Natural killer cell (primary cell): ENCODE measurements around the gene C6orf132. TPM values are rescaled to one million over a fixed set of nuclear protein-coding genes. Genes with fewer than 3 reads are reported as not detected.

ENCODE experiments used
- ATAC-seq, 3 donors: fragments of 150-1000 bp in 2 of 3; fragments of 200-7000 bp in 1 of 3; cut with Tn5 transposase; 1 replicate in 1 of 3; 2 replicates in 2 of 3; pipeline ENCODE4 v1.10.0; 2021; ENCODE audit warnings: mild to moderate bottlenecking in 2 of 3, moderate library complexity in 2 of 3
- DNase-seq, 2 donors: peaks; one replicate each; pipeline versions ENCODE4 v3.0.0 to v3.0.0-alpha.2; 2013 to 2021; ENCODE audit warnings: mixed read lengths in 1 of 2
- H3K27ac ChIP-seq: one replicate; pipeline ENCODE4 v1.5.1; 2013; ENCODE audit warnings: mild to moderate bottlenecking, low read length
- H3K27me3 ChIP-seq: one replicate; pipeline ENCODE4 v1.6.1; 2013; ENCODE audit warnings: low read length; ENCODE audit not compliant: control insufficient read depth, insufficient read depth
- H3K36me3 ChIP-seq: one replicate; pipeline ENCODE4 v1.6.1; 2013; ENCODE audit warnings: low read length; ENCODE audit not compliant: control insufficient read depth, insufficient read depth
- H3K4me1 ChIP-seq: one replicate; pipeline ENCODE4 v1.6.1; 2013; ENCODE audit warnings: low read length; ENCODE audit not compliant: control insufficient read depth, insufficient read depth
- H3K4me3 ChIP-seq: one replicate; pipeline ENCODE4 v1.5.1; 2013; ENCODE audit warnings: low read length
- H3K9me3 ChIP-seq: one replicate; pipeline ENCODE4 v1.6.1; 2013; ENCODE audit warnings: low read length; ENCODE audit not compliant: control insufficient read depth, insufficient read depth
- H3K27ac Mint-ChIP-seq, 2 donors: one replicate each; pipeline ENCODE4 v1.8.0; 2022; ENCODE audit warnings: mild to moderate bottlenecking in 2 of 2, mixed read lengths in 2 of 2, moderate library complexity in 1 of 2
- H3K27me3 Mint-ChIP-seq, 2 donors: one replicate each; pipeline ENCODE4 v1.8.0; 2022; ENCODE audit warnings: low read depth in 2 of 2, mixed read lengths in 2 of 2
- H3K36me3 Mint-ChIP-seq: one replicate; pipeline ENCODE4 v1.8.0; 2022; ENCODE audit warnings: mixed read lengths
- H3K4me1 Mint-ChIP-seq, 2 donors: one replicate each; pipeline ENCODE4 v1.8.0; 2022; ENCODE audit warnings: mixed read lengths in 2 of 2
- H3K4me3 Mint-ChIP-seq: one replicate; pipeline ENCODE4 v1.8.0; 2022; ENCODE audit warnings: mild to moderate bottlenecking, moderate library complexity, mixed read lengths
- H3K9me3 Mint-ChIP-seq, 2 donors: one replicate each; pipeline ENCODE4 v1.8.0; 2022; ENCODE audit warnings: mixed read lengths in 2 of 2
- WGBS: methylation state at CpG from one replicate; pipeline ENCODE4 v1.1.7; 2013; ENCODE audit warnings: missing lambda C conversion rate; ENCODE audit not compliant: insufficient coverage; 5-methylcytosine and 5-hydroxymethylcytosine counted together
- intact Hi-C: fragments of 100-400 bp; cut with micrococcal nuclease; formaldehyde crosslinking; loops from one replicate; pipeline ENCODE4 v1.14.2; 2022
- total RNA-seq, 4 donors: library from RNA; stranded (reverse); fragments of 120-200 nt in 1 of 4; gene quantifications; one replicate each; pipeline versions ENCODE4 v1.2.3 to v1.2.4, GENCODE V29; 2013 to 2022
- TF ChIP-seq, protein P1 (sequence below): fragments of 200-600 bp; IDR thresholded peaks from one replicate; pipeline ENCODE4 v1.8.0; 2022; ENCODE audit warnings: antibody characterized with exemption

C6orf132 gene
- total RNA-seq, 3 donors from 2014 or later (not counting 1 experiment from before 2014, with no cell fraction given) = 0.05 to 0.15 (median 0.14) TPM

DNA sequence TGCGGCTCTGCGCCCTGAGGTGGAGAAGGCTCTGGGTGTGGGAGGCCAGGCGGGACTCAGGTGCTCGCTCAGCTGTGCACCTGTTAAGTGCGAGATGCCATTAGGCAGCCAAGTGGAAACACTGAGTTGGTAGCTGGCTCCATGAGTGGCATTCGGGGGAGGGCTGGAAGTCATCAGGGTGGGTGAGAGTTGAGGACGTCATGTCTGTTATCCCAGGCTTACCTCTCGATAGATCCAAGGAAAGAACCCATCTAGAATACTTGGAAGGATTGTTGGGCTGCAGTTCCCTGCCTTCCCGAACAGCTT lies 50.7 kb downstream of the C6orf132 start:
- H3K4me1 ChIP-seq = no peaks in the 10 kb centered on the region
- H3K4me3 ChIP-seq = no peak overlapping the region
- no peak overlapping the region for H3K4me3 Mint-ChIP-seq
- no peak overlapping the region for H3K27ac Mint-ChIP-seq
- no peaks in the 10 kb centered on the region for H3K9me3 ChIP-seq
- intact Hi-C loops = no loop called here
- peaks cover 3% of the 10 kb centered on the region for H3K36me3 ChIP-seq
- H3K9me3 Mint-ChIP-seq = no peaks in the 10 kb centered on the region
- no peak for ATAC-seq
- no peak overlapping the region for H3K27ac ChIP-seq
- no peaks in the 10 kb centered on the region for H3K4me1 Mint-ChIP-seq
- DNase-seq = no peak
- H3K36me3 Mint-ChIP-seq = no peaks in the 10 kb centered on the region
- no peaks in the 10 kb centered on the region for H3K27me3 Mint-ChIP-seq
- WGBS = 91% methylated on average over 9 of the region's 9 CpGs
- TF ChIP-seq, protein P1, sequence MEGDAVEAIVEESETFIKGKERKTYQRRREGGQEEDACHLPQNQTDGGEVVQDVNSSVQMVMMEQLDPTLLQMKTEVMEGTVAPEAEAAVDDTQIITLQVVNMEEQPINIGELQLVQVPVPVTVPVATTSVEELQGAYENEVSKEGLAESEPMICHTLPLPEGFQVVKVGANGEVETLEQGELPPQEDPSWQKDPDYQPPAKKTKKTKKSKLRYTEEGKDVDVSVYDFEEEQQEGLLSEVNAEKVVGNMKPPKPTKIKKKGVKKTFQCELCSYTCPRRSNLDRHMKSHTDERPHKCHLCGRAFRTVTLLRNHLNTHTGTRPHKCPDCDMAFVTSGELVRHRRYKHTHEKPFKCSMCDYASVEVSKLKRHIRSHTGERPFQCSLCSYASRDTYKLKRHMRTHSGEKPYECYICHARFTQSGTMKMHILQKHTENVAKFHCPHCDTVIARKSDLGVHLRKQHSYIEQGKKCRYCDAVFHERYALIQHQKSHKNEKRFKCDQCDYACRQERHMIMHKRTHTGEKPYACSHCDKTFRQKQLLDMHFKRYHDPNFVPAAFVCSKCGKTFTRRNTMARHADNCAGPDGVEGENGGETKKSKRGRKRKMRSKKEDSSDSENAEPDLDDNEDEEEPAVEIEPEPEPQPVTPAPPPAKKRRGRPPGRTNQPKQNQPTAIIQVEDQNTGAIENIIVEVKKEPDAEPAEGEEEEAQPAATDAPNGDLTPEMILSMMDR = no peak
- H3K27me3 ChIP-seq = no peaks in the 10 kb centered on the region

DNA sequence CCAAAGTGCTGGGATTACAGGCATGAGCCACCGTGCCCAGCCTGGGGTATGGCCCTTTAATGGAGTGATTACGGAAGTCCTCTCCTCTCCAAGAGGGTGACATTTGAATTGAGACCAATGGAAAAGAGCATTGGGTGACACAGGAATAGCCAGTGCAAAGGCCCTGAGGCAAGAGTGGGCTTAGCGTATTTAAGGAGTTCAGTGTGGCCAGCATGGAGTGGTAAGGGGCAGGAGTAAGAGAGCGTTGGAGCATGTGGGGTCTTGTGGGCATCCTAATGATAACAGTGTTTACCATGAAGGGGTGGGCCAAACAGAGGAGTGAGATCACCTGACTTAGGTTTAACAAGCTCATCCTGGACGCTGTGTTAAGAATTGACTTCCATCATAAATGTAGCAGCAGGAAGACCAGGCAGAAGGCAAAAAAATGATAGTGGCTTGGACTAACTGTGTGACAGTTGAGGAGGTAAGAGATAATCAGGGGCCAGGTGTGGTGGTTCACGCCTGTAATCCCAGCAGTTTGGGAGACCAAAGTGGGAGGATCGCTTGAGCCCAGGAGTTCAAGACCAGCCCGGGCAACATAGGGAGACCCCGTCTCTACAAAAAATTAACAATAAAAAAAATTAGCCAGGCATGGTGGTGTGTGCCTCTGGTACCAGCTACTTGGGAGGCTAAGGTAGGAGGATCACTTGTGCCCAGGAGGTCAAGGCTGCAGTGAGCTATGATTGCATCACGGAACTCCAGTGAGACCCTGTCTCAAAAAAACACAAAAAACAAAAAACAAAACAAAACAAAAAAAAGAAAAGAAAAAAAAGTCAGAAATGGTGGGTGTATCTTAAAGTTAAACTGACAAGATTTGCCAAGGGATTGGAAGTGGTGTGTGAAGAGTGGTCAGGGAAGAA lies 51.4 kb downstream of the C6orf132 start:
- DNase-seq (no peak), ATAC-seq (no peak)
- Mint-ChIP-seq H3K27me3 (no peaks in the 10 kb centered on the region), H3K27ac (no peak overlapping the region), H3K36me3 (no peaks in the 10 kb centered on the region), H3K9me3 (no peaks in the 10 kb centered on the region), H3K4me1 (no peaks in the 10 kb centered on the region), H3K4me3 (no peak overlapping the region)
- intact Hi-C loops = no loop called here
- Histone ChIP-seq H3K4me1 (no peaks in the 10 kb centered on the region), H3K4me3 (no peak overlapping the region), H3K27ac (no peak overlapping the region), H3K9me3 (no peaks in the 10 kb centered on the region), H3K27me3 (no peaks in the 10 kb centered on the region), H3K36me3 (peaks cover 3% of the 10 kb centered on the region)
- 89% methylated on average over 6 of the region's 10 CpGs for WGBS
- TF ChIP-seq, protein P1 = no peak

DNA sequence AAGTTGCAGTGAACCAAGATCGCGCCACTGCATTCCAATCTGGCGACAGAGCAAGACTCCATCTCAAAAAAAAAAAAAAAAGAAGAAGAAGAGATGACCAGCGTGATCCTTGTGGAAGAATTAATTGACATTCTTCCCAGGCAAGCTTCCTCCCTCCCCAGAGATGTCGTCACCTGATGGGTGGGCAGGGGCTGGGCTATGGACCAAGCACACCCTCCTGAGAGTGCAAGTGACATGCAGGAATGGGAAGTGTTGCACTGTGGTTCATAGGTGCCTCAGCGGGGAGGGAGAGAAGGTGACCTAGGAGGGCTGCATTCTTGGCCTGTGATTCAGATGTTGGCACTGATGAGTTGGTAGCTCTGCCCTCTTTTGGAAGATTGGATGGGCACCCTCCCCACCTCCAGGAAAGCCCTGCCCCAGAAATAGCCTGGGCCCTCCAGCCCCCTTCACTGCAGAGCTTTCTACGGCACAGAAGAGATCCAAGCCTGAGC lies 54.3 kb downstream of the C6orf132 start:
- Mint-ChIP-seq H3K9me3 (no peaks in the 10 kb centered on the region), H3K27me3 (no peaks in the 10 kb centered on the region), H3K4me1 (peaks cover 0 to 5% of the 10 kb centered on the region in 2 donors), H3K36me3 (peaks cover 5% of the 10 kb centered on the region), H3K27ac (no peak overlapping the region), H3K4me3 (no peak overlapping the region)
- H3K4me1 ChIP-seq = no peaks in the 10 kb centered on the region
- no peaks in the 10 kb centered on the region for H3K9me3 ChIP-seq
- no peaks in the 10 kb centered on the region for H3K27me3 ChIP-seq
- H3K27ac ChIP-seq = no peak overlapping the region
- DNase-seq (no peak), ATAC-seq (peak in 1 of 3 donors; percentile 7)
- peaks cover 3% of the 10 kb centered on the region for H3K36me3 ChIP-seq
- H3K4me3 ChIP-seq = no peak overlapping the region
- TF ChIP-seq, protein P1 = no peak
- intact Hi-C loops = no loop called here
- 99% methylated on average over 6 of the region's 7 CpGs for WGBS
